Measurements from ENCODE around the gene CLNK.

The CLNK gene

GRCh38 chr4:10731690-10732089 is 47.1 kb upstream of the CLNK start:
- no peak for TF ChIP-seq POLR2AphosphoS5 (IDR thresholded peaks at IDR 0.05; ENCODE audit: low read depth, low read length)
- no peak for TF ChIP-seq FOXP2 (optimal IDR thresholded peaks at IDR 0.05; ENCODE audit: borderline replicate concordance, extremely low read depth, extremely low read length, insufficient read depth)
- TF ChIP-seq REST (IDR thresholded peaks at IDR 0.05; ENCODE audit: insufficient read depth in 1 of 2, low read depth in 2 of 2, low read length in 2 of 2) = no peak
- no peak for TF ChIP-seq SIN3A (IDR thresholded peaks at IDR 0.05; ENCODE audit: borderline replicate concordance, insufficient read depth, low read length)
- no peak for TF ChIP-seq TAF1 (IDR thresholded peaks at IDR 0.05; ENCODE audit: borderline replicate concordance, insufficient read depth, low read length)

- TF ChIP-seq POLR2AphosphoS5 (IDR thresholded peaks at IDR 0.05; ENCODE audit: low read depth, low read length) (no peak), REST (IDR thresholded peaks at IDR 0.05; ENCODE audit: insufficient read depth in 1 of 2, low read depth in 2 of 2, low read length in 2 of 2) (no peak), TAF1 (IDR thresholded peaks at IDR 0.05; ENCODE audit: borderline replicate concordance, insufficient read depth, low read length) (no peak), FOXP2 (optimal IDR thresholded peaks at IDR 0.05; ENCODE audit: borderline replicate concordance, extremely low read depth, extremely low read length, insufficient read depth) (no peak)
These were observed 46.6 kb upstream of the CLNK start for GRCh38 chr4:10731162-10731561.

- TF ChIP-seq FOXP2 (optimal IDR thresholded peaks at IDR 0.05; ENCODE audit: borderline replicate concordance, extremely low read depth, extremely low read length, insufficient read depth) (no peak), POLR2AphosphoS5 (IDR thresholded peaks at IDR 0.05; ENCODE audit: low read depth, low read length) (no peak), TAF1 (IDR thresholded peaks at IDR 0.05; ENCODE audit: borderline replicate concordance, insufficient read depth, low read length) (no peak)
These were observed 46.0 kb upstream of the CLNK start for GRCh38 chr4:10730590-10730989.

- TF ChIP-seq TAF1 (IDR thresholded peaks at IDR 0.05; ENCODE audit: borderline replicate concordance, insufficient read depth, low read length) = no peak
- TF ChIP-seq POLR2AphosphoS5 (IDR thresholded peaks at IDR 0.05; ENCODE audit: low read depth, low read length) = no peak
- TF ChIP-seq REST (IDR thresholded peaks at IDR 0.05; ENCODE audit: insufficient read depth in 1 of 2, low read depth in 2 of 2, low read length in 2 of 2) = no peak
- TF ChIP-seq FOXP2 (optimal IDR thresholded peaks at IDR 0.05; ENCODE audit: borderline replicate concordance, extremely low read depth, extremely low read length, insufficient read depth) = no peak
- TF ChIP-seq SIN3A (IDR thresholded peaks at IDR 0.05; ENCODE audit: borderline replicate concordance, insufficient read depth, low read length) = no peak
These were observed 45.5 kb upstream of the CLNK start for GRCh38 chr4:10730019-10730418.

- no peak for TF ChIP-seq SIN3A (IDR thresholded peaks at IDR 0.05; ENCODE audit: borderline replicate concordance, insufficient read depth, low read length)
- TF ChIP-seq TAF1 (IDR thresholded peaks at IDR 0.05; ENCODE audit: borderline replicate concordance, insufficient read depth, low read length) = no peak
- TF ChIP-seq POLR2AphosphoS5 (IDR thresholded peaks at IDR 0.05; ENCODE audit: low read depth, low read length) = no peak
- TF ChIP-seq FOXP2 (optimal IDR thresholded peaks at IDR 0.05; ENCODE audit: borderline replicate concordance, extremely low read depth, extremely low read length, insufficient read depth) = no peak
- TF ChIP-seq REST (IDR thresholded peaks at IDR 0.05; ENCODE audit: insufficient read depth in 1 of 2, low read depth in 2 of 2, low read length in 2 of 2) = no peak
These were observed 44.8 kb upstream of the CLNK start for GRCh38 chr4:10729366-10729765.

Data from PFSK-1 (cell line).